ENCODE data around the gene BRINP2. TPM values are rescaled to one million over a fixed set of nuclear protein-coding genes. Genes with fewer than 3 reads are reported as not detected.

BRINP2 gene
- polyA plus RNA-seq, 1 donor (not counting 4 experiments of a cell fraction or from before 2014, with no cell fraction given): not detected

- Histone ChIP-seq H4K20me1 (ENCODE audit: control insufficient read depth, extremely low read depth, insufficient read depth, low read length) (no peaks in the 10 kb centered on the region), H3K4me2 (ENCODE audit: control insufficient read depth, extremely low read depth, insufficient read depth, low read depth, low read length) (no peak overlapping the region), H3K79me2 (ENCODE audit: control insufficient read depth, insufficient read depth, low read length) (no peaks in the 10 kb centered on the region), H2AFZ (ENCODE audit: control insufficient read depth, low read length) (no peak overlapping the region), H3K27me3 (ENCODE audit: control insufficient read depth, extremely low read depth, insufficient read depth, low read length) (no peaks in the 10 kb centered on the region), H3K9ac (ENCODE audit: control insufficient read depth, extremely low read depth, insufficient read depth, low read length) (no peak overlapping the region), H3K4me3 (ENCODE audit: control insufficient read depth in 2 of 3, extremely low read depth in 1 of 3, insufficient read depth in 2 of 3, low read depth in 1 of 3, low read length in 3 of 3) (no peak overlapping the region), H3K4me1 (ENCODE audit: control insufficient read depth, extremely low read depth, insufficient read depth, low read length) (peaks cover 4% of the 10 kb centered on the region), H3K9me3 (ENCODE audit: control insufficient read depth, low read depth, low read length) (no peaks in the 10 kb centered on the region), H3K9me1 (ENCODE audit: control insufficient read depth, extremely low read depth, insufficient read depth, low read length) (no peaks in the 10 kb centered on the region), H3K36me3 (ENCODE audit: control insufficient read depth in 2 of 2, extremely low read depth in 1 of 2, insufficient read depth in 2 of 2, low read length in 2 of 2) (no peaks in the 10 kb centered on the region), H3K27ac (ENCODE audit: control insufficient read depth, insufficient read depth, low read length) (no peak overlapping the region)
- DNase-seq (ENCODE audit: low read depth, low spot score) (no peak), FAIRE-seq (no peak)
- TF ChIP-seq, protein P1, sequence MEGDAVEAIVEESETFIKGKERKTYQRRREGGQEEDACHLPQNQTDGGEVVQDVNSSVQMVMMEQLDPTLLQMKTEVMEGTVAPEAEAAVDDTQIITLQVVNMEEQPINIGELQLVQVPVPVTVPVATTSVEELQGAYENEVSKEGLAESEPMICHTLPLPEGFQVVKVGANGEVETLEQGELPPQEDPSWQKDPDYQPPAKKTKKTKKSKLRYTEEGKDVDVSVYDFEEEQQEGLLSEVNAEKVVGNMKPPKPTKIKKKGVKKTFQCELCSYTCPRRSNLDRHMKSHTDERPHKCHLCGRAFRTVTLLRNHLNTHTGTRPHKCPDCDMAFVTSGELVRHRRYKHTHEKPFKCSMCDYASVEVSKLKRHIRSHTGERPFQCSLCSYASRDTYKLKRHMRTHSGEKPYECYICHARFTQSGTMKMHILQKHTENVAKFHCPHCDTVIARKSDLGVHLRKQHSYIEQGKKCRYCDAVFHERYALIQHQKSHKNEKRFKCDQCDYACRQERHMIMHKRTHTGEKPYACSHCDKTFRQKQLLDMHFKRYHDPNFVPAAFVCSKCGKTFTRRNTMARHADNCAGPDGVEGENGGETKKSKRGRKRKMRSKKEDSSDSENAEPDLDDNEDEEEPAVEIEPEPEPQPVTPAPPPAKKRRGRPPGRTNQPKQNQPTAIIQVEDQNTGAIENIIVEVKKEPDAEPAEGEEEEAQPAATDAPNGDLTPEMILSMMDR (optimal IDR thresholded peaks at IDR 0.05 in 1 of 3, IDR thresholded peaks at IDR 0.05 in 1 of 3, conservative IDR thresholded peaks at IDR 0.05 in 1 of 3; ENCODE audit: extremely low read depth in 1 of 3, insufficient read depth in 2 of 3, low read length in 3 of 3): no peak
- no peak for TF ChIP-seq EZH2 (IDR thresholded peaks at IDR 0.05; ENCODE audit: low read length)
- dilution Hi-C loops (cut with MboI; ENCODE audit: extremely low pct_ligation_motif_present, low sequenced_read_pairs): no loop called here
Measured at GRCh38 chr1:177216587-177217202, 45.9 kb downstream of the BRINP2 start.

GRCh38 chr1:177219554-177220458, 49.0 kb downstream of the BRINP2 start:
- H3K4me3 ChIP-seq (ENCODE audit: control insufficient read depth in 2 of 3, extremely low read depth in 1 of 3, insufficient read depth in 2 of 3, low read depth in 1 of 3, low read length in 3 of 3): no peak overlapping the region
- no peaks in the 10 kb centered on the region for H4K20me1 ChIP-seq (ENCODE audit: control insufficient read depth, extremely low read depth, insufficient read depth, low read length)
- H3K4me1 ChIP-seq (ENCODE audit: control insufficient read depth, extremely low read depth, insufficient read depth, low read length): peaks cover 4% of the 10 kb centered on the region
- dilution Hi-C loops (cut with MboI; ENCODE audit: extremely low pct_ligation_motif_present, low sequenced_read_pairs): no loop called here
- no peak overlapping the region for H3K9ac ChIP-seq (ENCODE audit: control insufficient read depth, extremely low read depth, insufficient read depth, low read length)
- no peaks in the 10 kb centered on the region for H3K27me3 ChIP-seq (ENCODE audit: control insufficient read depth, extremely low read depth, insufficient read depth, low read length)
- H3K4me2 ChIP-seq (ENCODE audit: control insufficient read depth, extremely low read depth, insufficient read depth, low read depth, low read length): no peak overlapping the region
- H3K79me2 ChIP-seq (ENCODE audit: control insufficient read depth, insufficient read depth, low read length): no peaks in the 10 kb centered on the region
- no peaks in the 10 kb centered on the region for H3K36me3 ChIP-seq (ENCODE audit: control insufficient read depth in 2 of 2, extremely low read depth in 1 of 2, insufficient read depth in 2 of 2, low read length in 2 of 2)
- H2AFZ ChIP-seq (ENCODE audit: control insufficient read depth, low read length): no peak overlapping the region
- no peak for DNase-seq (ENCODE audit: low read depth, low spot score)
- no peak overlapping the region for H3K27ac ChIP-seq (ENCODE audit: control insufficient read depth, insufficient read depth, low read length)
- no peaks in the 10 kb centered on the region for H3K9me3 ChIP-seq (ENCODE audit: control insufficient read depth, low read depth, low read length)
- H3K9me1 ChIP-seq (ENCODE audit: control insufficient read depth, extremely low read depth, insufficient read depth, low read length): no peaks in the 10 kb centered on the region
- FAIRE-seq: peak; percentile 43
- TF ChIP-seq EZH2 (IDR thresholded peaks at IDR 0.05; ENCODE audit: low read length): no peak
- TF ChIP-seq, protein P1 (optimal IDR thresholded peaks at IDR 0.05 in 1 of 3, IDR thresholded peaks at IDR 0.05 in 1 of 3, conservative IDR thresholded peaks at IDR 0.05 in 1 of 3; ENCODE audit: extremely low read depth in 1 of 3, insufficient read depth in 2 of 3, low read length in 3 of 3): no peak

Data from keratinocyte (primary cell).